K562 treated with DMSO at 1 percent for 4 hours (cell line): ENCODE results near the gene ARL6IP6. TPM values are rescaled to one million over a fixed set of nuclear protein-coding genes. Genes with fewer than 3 reads are reported as not detected.

Experiments used
- total RNA-seq: library from RNA; unstranded; fragments of 300-600 nt; gene quantifications from 2 replicates; pipeline ENCODE4 v1.2.3, GENCODE V29; 2022; ENCODE audit not compliant: insufficient read depth

Gene ARL6IP6
- total RNA-seq, result 40.6 and 44.8 TPM in 2 replicates

GRCh38 chr2:152718076-152718908 is at the start of gene ARL6IP6:
TSS of gene ARL6IP6 (plus strand) at chr2:152718620. CDS start at chr2:152718625, 5 bp downstream.

GRCh38 chr2:152717228-152718075 is 968 bp upstream of the ARL6IP6 start, which contains the start of gene PRPF40A:
TSS of gene PRPF40A (minus strand) at chr2:152717461. CDS start at chr2:152717439, 22 bp downstream.

Other genes with a start within 250 kb of the ARL6IP6 start
- 60.6 and 96.0 TPM in 2 replicates for gene PRPF40A, start 1.2 kb upstream of the ARL6IP6 start, total RNA-seq